Lower lobe of right lung (tissue), 2 donors: ENCODE measurements around the gene SLAMF1. TPM values are rescaled to one million over a fixed set of nuclear protein-coding genes. Genes with fewer than 3 reads are reported as not detected.
A peak's percentile ranks its signal among the peaks of the same experiment; 100 is the strongest.

ENCODE experiments used
- ATAC-seq, 2 donors: fragments of 200-7000 bp; cut with Tn5 transposase; one replicate each; pipeline ENCODE4 v1.9.1; 2020 to 2022; ENCODE audit warnings: mild to moderate bottlenecking in 2 of 2, moderate library complexity in 2 of 2
- DNase-seq: peaks from one replicate; pipeline ENCODE4 v3.0.0-alpha.2; 2020
- H3K27ac ChIP-seq: fragments of 200-600 bp; one replicate; pipeline ENCODE4 v1.8.0; 2022
- H3K27me3 ChIP-seq: fragments of 200-600 bp; one replicate; pipeline ENCODE4 v1.8.0; 2022; ENCODE audit warnings: low read depth
- H3K36me3 ChIP-seq: fragments of 200-600 bp; one replicate; pipeline ENCODE4 v1.8.0; 2022; ENCODE audit warnings: mild to moderate bottlenecking
- H3K4me1 ChIP-seq: fragments of 200-600 bp; one replicate; pipeline ENCODE4 v1.8.0; 2022
- H3K4me3 ChIP-seq: fragments of 200-600 bp; one replicate; pipeline ENCODE4 v1.8.0; 2022; ENCODE audit warnings: mild to moderate bottlenecking
- H3K9me3 ChIP-seq: fragments of 200-600 bp; one replicate; pipeline ENCODE4 v1.8.0; 2022
- intact Hi-C: fragments of 100-400 bp; cut with DNase I; formaldehyde crosslinking; loops from one replicate; pipeline ENCODE4 v1.11.0; 2022
- total RNA-seq: library from RNA; stranded (reverse); fragmentation: NEBNext Ultra II Directional; extraction: Animal tissue kit (Norgen Biotek cat#: 25700); gene quantifications from one replicate; pipeline ENCODE4 v1.2.1, GENCODE V29; 2021
- TF ChIP-seq, protein P1 (sequence below): fragments of 200-600 bp; IDR thresholded peaks from one replicate; pipeline ENCODE4 v1.8.0; 2022; ENCODE audit warnings: antibody characterized with exemption, mild to moderate bottlenecking
- donor health status: DM: no; HTN: yes; CAD: no; lungs with severe emphysema.

The SLAMF1 gene
- total RNA-seq, 1 donor from 2014 or later = 1.4 TPM

DNA sequence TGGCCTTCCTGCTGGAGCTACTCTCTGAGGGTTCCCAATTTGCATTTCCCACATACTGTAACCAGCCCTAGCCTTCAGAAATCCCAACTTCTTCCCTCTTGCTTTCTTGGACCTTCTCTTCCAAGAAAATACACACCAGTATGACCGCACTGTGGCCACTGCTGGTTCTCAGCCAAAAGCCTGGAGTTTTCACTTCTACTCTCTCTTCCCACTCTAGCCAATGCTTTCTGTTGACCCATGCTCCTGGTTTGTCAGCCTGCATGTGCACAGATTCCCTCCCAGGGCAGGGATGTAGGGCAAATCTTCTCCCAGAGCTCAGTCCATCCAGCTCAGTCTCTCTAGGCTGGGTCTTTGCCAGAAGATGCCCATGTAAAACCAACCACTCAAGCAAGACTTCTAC is 664 bp downstream of the SLAMF1 start:
- H3K27me3 ChIP-seq = no peaks in the 10 kb centered on the region
- DNase-seq (no peak), ATAC-seq (peak in 1 of 2 donors; percentile 19)
- peak overlapping the region; percentile 47 for H3K27ac ChIP-seq
- H3K9me3 ChIP-seq = no peaks in the 10 kb centered on the region
- intact Hi-C loops = no loop called here
- H3K4me1 ChIP-seq = peaks cover 14% of the 10 kb centered on the region
- no peaks in the 10 kb centered on the region for H3K36me3 ChIP-seq
- TF ChIP-seq, protein P1, sequence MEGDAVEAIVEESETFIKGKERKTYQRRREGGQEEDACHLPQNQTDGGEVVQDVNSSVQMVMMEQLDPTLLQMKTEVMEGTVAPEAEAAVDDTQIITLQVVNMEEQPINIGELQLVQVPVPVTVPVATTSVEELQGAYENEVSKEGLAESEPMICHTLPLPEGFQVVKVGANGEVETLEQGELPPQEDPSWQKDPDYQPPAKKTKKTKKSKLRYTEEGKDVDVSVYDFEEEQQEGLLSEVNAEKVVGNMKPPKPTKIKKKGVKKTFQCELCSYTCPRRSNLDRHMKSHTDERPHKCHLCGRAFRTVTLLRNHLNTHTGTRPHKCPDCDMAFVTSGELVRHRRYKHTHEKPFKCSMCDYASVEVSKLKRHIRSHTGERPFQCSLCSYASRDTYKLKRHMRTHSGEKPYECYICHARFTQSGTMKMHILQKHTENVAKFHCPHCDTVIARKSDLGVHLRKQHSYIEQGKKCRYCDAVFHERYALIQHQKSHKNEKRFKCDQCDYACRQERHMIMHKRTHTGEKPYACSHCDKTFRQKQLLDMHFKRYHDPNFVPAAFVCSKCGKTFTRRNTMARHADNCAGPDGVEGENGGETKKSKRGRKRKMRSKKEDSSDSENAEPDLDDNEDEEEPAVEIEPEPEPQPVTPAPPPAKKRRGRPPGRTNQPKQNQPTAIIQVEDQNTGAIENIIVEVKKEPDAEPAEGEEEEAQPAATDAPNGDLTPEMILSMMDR = no peak
- H3K4me3 ChIP-seq = peak overlapping the region; percentile 34

DNA sequence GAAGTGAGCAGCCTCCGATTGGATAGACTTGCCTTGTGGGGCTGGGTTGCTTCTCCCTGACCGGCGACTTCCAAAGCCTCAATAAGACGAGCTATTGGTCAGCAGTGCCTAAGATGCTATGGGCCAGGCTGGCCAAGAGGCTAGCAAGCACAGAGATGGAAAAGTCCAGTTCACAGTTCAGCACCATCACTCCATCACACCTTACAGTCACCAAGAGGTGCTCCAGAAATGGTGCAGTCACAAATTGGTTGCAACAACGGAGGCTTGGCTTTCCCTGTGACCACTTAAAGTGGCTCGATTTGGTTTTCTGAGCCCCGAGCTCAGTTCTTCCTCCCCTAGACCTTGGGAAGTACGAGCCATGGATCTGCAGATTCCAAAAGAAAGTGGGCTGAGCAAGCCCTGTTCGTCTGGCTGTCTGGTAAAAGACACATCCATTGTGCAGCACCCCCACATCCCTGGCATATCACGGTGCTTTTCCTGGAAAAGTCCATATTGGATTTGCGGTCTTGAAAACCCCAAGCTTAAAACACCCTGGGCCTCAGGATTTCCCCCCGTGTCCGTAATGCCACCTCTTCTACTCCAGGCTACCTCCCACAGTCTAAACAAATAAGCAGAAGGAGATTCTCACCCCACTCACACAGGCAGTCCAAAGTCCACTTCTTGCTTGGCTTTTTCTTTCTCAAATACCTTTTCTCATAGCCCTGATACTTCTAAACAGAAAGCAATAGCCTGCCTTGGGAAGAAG is 1.3 kb downstream of the SLAMF1 start:
- DNase-seq (no peak), ATAC-seq (no peak)
- Histone ChIP-seq H3K27me3 (no peaks in the 10 kb centered on the region), H3K4me1 (peaks cover 12% of the 10 kb centered on the region), H3K27ac (peak overlapping the region; percentile 47), H3K4me3 (peak overlapping the region; percentile 34), H3K36me3 (no peaks in the 10 kb centered on the region), H3K9me3 (no peaks in the 10 kb centered on the region)
- TF ChIP-seq, protein P1 = no peak
- intact Hi-C loops = no loop called here

DNA sequence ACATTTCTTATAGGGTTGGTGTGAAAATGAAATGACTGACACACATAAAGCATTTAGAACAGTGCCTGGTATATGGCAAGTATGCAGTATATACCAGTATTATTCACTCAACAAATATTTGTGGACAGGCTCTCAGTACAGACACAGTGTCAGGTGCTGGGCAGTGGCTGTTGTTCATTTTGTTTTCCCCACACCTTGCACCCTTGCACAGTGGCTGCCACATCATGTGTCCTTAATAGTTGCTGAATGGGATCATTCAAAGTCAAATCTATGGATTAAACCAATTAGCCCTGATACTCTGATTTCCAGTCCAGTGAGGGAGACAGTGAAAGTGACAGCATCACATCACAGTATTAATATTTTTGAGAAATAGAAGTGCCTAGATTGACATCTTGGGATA is 2.4 kb downstream of the SLAMF1 start:
- Histone ChIP-seq H3K4me3 (peak overlapping the region; percentile 34), H3K27ac (no peak overlapping the region), H3K27me3 (no peaks in the 10 kb centered on the region), H3K4me1 (peaks cover 12% of the 10 kb centered on the region), H3K36me3 (no peaks in the 10 kb centered on the region), H3K9me3 (no peaks in the 10 kb centered on the region)
- intact Hi-C loops = no loop called here
- ATAC-seq = no peak
- DNase-seq = no peak
- TF ChIP-seq, protein P1 = no peak

DNA sequence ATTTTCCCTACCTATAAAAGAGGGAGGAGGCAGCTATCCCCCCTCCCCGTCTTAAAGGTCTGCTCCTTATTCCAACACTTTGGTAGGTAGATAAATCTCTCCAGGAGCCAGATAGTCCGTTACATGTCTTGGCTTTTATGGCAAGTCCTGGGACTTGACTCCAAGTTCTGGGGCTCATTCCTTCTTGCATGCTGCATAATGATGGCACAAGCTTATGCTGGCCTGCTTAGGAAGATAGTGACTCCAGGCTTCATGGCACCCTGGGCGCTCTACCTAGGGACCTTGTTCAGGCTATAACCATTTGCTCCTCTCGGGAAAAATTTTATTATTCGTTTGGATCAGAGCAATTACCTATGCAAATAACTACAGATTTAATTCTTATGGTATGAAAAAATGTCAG is 3.7 kb downstream of the SLAMF1 start:
- Histone ChIP-seq H3K27ac (no peak overlapping the region), H3K9me3 (no peaks in the 10 kb centered on the region), H3K4me1 (peaks cover 12% of the 10 kb centered on the region), H3K36me3 (no peaks in the 10 kb centered on the region), H3K27me3 (no peaks in the 10 kb centered on the region), H3K4me3 (no peak overlapping the region)
- ATAC-seq (no peak), DNase-seq (no peak)
- TF ChIP-seq, protein P1 = no peak
- intact Hi-C loops = no loop called here

DNA sequence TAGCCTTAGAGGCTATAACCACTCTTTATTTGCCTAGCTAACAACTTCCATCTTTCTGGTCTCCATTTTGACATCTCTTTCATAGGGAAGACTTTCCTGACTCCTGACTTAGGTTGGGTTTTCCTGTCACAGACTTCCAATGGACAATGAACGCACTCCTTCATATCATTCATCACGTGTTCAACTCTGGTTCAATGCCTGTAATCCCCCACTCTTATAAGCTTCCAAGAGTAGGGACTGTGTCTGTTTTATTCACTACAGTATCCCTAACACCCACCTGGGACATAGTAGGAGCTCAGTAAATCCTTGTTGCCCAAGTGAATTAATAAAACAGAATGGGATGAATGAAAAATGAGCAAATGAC is 4.6 kb downstream of the SLAMF1 start:
- Histone ChIP-seq H3K36me3 (no peaks in the 10 kb centered on the region), H3K9me3 (no peaks in the 10 kb centered on the region), H3K4me1 (peaks cover 18% of the 10 kb centered on the region), H3K27me3 (no peaks in the 10 kb centered on the region), H3K4me3 (no peak overlapping the region), H3K27ac (no peak overlapping the region)
- intact Hi-C loops = no loop called here
- ATAC-seq (no peak), DNase-seq (no peak)
- TF ChIP-seq, protein P1 = no peak
